HTR-8/SVneo (cell line): ENCODE results near the gene KXD1.
"Not testable (repeated sequence)": the region's sequence is repeated elsewhere in the genome, so short reads cannot be mapped to it uniquely, and the experiment has no call there.

Experiments used
- DNase-seq: peaks from one replicate; pipeline ENCODE4 v3.0.0; 2011; ENCODE audit warnings: low spot score, mixed read lengths; ENCODE audit not compliant: insufficient read length
- FAIRE-seq: peaks from 2 replicates; lab custom pipeline; 2011; peaks lifted over from hg19 to GRCh38; lab: Jason Lieb, UNC

KXD1 gene

DNA sequence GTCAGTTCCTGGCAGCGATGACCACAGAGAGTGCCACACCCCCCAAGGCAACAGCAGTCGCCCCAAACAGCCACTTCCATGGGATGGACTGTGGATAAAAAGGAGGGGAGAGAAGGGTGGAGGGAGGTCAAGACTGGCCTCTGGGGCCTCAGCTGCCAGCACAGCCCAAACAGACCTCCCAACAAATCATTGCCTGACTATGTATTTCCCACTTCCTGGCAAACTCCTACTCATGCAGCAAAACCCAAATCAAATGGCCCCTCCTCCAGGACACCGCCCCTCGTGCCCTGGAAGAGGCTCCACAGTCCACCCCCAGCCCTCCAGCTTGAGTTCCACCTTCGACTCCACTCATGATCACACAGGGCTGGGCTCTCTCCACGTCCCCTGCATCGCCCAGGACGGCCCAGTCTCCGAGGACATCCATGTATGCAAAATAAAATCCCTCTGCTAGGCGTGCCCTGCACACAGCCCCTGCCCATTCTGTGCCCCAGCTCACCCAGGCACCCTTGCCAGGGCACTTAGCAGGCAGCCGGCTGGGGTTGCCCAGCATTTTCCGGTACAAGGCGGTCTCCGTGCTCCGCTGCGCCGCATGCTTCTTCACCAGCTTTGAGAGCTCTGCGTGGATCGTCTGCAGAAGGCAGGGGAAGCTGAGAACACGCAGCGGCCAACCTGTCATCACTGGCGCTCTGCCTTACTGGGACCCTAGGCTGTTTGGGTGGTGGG lies 25.3 kb upstream of the KXD1 start:
- DNase-seq (no peak), FAIRE-seq (no peak)

DNA sequence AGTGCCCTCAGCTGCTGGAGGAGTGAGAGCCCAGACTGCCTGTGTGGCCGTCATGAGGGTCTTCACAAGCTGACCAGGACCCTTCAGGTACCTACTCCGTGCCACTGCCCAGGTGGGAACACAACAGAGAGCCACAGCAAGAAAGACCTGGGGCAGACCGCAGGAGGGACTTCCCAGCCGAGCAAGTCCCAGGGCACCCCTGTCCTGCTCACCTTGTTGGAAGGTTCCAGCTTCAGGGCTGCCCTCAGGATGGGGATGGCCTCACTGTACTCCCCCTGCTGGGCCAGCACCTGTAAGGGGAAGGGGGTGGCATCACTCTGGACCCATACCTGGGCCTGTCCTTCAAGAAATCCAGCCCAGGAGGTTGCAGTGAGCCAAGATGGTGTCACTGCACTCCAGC lies 24.6 kb upstream of the KXD1 start:
- FAIRE-seq (no peak), DNase-seq (no peak)

GRCh38 chr19:18536475-18536874 lies 21.2 kb upstream of the KXD1 start:
- DNase-seq = no peak
- no peak for FAIRE-seq

GRCh38 chr19:18537431-18537830 lies 20.2 kb upstream of the KXD1 start:
- DNase-seq (no peak), FAIRE-seq (no peak)

- no peak for FAIRE-seq
Observed at GRCh38 chr19:18538115-18538514, 19.6 kb upstream of the KXD1 start.

GRCh38 chr19:18539372-18539771 lies 18.3 kb upstream of the KXD1 start:
- no peak for DNase-seq
- FAIRE-seq = no peak

More at GRCh38 chr19:18538115-18538514, 19.6 kb upstream of the KXD1 start:
- no peak for DNase-seq

- FAIRE-seq = not testable (repeated sequence)
Observed at GRCh38 chr19:18540200-18540599, 17.5 kb upstream of the KXD1 start.

GRCh38 chr19:18541258-18541991 lies 16.2 kb upstream of the KXD1 start:
- FAIRE-seq (peak; percentile 23), DNase-seq (no peak)

More at GRCh38 chr19:18540200-18540599, 17.5 kb upstream of the KXD1 start:
- not testable (repeated sequence) for DNase-seq

DNA sequence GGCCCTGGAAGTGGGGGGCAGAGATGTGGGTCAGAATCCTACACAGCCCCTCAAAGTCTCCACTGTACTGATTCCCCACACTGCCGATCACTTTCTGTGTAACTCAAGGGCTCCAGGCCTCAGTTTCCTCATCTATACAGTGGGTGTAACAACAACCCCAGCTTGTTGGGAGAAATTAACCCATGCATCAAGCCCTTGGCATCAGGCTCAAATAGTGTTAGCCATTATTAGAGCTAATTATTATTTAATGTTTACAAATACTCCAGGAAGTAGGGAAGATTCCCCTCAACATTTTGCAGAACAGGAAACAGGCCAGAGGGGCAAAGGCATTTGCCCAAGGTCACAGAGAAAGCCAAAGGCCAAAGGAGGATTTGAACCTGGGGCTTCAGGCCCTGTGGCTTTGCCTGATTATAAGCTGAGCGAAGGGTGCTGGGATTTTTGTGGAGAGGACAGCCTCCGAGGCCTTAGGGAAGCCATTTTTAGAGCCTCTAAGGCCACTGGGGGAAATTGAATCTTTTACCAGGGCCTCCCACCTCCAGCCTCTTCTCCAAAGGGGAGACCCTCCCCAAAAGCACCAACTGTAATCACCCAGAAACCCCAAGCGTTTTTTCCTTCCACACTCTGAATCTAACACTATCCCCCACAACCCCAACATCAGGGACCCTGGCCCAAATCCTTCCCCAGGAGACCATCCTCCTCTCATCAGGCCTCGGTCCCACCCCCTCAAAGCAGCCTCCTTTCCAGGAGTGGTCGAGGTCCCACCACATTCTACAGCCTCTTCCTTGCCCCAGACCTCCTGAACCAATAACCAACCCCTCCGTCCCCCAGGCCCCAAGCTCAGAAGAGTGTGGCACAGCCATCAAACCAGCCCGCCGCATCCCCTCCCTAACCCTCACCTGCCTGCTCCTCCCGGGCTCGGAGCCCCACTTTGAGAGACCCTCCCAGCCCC lies 15.4 kb upstream of the KXD1 start:
- FAIRE-seq (no peak), DNase-seq (no peak)

GRCh38 chr19:18542941-18543813 lies 14.5 kb upstream of the KXD1 start, which contains the start of gene FKBP8:
Gene FKBP8 (minus strand): TSS chr19:18543573. CDS start chr19:18541970, 1,603 bp downstream.
- FAIRE-seq = peak; percentile 57
- peak; percentile 96 for DNase-seq

GRCh38 chr19:18543814-18544475 lies 13.7 kb upstream of the KXD1 start:
- DNase-seq (no peak), FAIRE-seq (no peak)

DNA sequence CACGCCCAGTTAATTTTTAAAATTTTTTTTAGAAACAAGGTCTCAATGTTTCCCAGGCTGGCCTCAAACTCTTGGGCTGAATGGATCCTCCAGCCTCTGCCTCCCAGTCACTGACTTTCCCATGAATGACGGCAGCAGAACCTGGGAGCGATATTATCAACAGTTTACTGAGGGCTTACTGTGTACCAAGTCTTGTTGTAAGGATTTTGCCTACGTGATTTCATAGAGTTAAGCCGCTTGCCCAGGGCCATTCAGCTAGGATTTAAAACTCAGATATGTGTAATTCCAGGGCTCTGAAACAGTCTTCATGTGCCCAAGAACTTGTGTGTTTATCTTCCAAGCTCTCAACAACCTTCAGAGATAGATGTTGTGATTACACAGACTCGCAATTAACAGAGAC lies 6.0 kb upstream of the KXD1 start:
- DNase-seq (no peak), FAIRE-seq (no peak)

- FAIRE-seq (no peak), DNase-seq (no peak)
Observed at GRCh38 chr19:18558202-18558555, 509 bp downstream of the KXD1 start.

GRCh38 chr19:18558604-18559003 lies 934 bp downstream of the KXD1 start:
- DNase-seq = no peak
- no peak for FAIRE-seq

GRCh38 chr19:18559685-18560084 lies 2.0 kb downstream of the KXD1 start:
- FAIRE-seq (no peak), DNase-seq (no peak)

- DNase-seq = no peak
Observed at GRCh38 chr19:18562086-18562485, 4.4 kb downstream of the KXD1 start.

DNA sequence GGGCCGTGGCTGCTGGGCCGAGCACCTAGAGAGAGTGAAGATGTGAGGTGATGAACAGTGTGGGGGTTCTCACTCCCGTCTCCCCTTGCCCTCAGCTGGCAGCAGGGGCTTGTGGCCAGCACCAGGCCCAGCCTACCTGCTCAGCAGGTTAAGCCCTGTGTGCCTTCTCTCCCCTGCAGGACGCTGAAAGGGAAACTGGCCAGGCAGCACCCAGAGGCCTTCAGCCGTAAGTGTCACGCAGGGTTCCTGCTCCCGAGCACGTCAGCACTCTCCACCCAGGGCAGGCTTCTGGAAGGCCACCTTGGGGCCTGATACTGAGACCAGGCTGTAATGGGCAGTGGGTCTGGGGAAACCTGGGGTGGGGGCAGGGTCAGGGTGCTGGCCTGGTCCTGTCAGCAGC lies 9.3 kb downstream of the KXD1 start:
- no peak for FAIRE-seq
- DNase-seq = no peak

More at GRCh38 chr19:18562086-18562485, 4.4 kb downstream of the KXD1 start:
- FAIRE-seq = no peak

DNA sequence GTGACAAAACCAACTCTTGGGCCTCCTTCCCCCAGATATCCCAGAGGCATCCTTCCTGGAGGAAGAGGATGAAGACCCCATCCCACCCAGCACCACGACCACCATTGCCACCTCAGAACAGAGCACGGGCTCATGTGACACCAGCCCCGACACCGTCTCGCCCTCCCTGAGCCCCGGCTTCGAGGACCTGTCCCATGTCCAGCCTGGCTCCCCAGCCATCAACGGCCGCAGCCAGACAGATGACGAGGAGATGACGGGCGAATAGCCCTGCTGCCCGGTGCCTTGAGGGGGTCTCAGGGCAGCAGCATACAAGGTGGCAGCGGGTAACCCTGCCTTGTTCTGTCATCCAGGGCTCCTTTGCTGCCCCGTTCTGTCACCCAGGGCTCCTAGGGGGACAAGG lies 10.7 kb downstream of the KXD1 start:
- FAIRE-seq (no peak), DNase-seq (no peak)
